Stimulated activated CD4-positive, alpha-beta T cell treated with anti-CD3 and anti-CD28 coated beads, Interleukin-2, amount 100 ng/mL, for 24 hours (primary cell): ENCODE data around the gene CIPC.

ENCODE experiments used
- DNase-seq, 2 donors: peaks; one replicate each; pipeline ENCODE4 v3.0.0-alpha.2; 2020

The CIPC gene

DNA sequence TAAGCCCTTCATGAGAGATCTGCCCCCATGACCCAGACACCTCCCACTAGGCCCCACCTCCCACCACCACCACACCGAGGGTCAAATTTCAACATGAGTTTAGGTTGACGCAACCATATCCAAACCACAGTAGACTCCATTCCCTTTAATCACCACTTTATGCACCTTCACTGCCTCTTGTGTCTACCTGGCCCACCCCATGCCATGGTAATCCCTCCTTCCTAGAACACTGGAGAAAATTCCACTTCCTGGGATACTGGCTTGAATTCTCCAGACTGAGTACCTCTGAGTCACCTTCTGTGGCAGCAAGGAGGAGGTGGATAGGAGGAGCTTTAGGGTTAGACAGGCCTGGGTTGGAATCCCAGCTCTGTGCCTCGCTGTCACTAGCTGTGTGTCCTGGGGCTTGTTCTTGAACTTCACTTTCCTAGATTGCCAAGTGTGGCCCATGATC lies 26.1 kb upstream of the CIPC start:
- no peak for DNase-seq

DNA sequence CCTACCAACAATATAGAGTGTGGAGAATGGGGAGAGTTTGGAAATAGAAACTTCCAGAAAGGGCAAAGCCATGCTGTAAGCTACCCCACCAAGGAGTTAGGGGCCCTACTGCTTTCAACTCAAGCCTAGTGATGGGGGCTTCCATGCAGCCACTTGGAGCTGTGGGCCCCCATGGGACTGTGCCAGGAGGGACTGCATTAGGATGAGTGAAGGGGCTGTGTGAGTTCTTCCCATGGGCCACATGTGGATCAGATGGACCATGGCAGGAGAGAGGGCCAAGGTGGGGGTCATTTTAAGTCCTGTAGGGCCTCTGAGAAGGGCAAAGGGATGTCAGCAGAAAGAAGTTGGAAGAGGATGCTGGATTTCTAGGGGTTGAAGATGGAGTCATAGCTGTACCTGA lies 23.1 kb upstream of the CIPC start:
- DNase-seq: no peak

GRCh38 chr14:77076113-77076631 lies 21.9 kb upstream of the CIPC start:
- DNase-seq: no peak

DNA sequence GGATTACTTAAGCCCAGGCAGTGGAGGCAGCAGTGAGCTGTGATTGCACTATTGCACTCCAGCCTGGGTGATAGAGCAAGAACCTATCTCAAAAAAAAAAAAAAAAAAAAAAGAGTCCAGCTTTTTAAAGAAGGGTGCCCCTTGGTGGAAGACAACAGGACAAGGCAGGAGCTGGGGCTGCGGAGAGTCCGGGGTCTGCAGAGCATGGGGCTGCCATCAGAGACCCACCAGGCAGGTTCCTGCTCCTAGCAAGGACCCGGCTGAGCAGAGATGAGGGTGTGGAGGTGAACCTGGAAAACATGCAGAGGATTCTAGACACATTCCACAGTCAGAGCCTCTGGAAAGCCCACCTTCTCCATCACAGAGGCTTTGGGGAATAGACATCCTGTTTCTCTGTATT lies 21.0 kb upstream of the CIPC start:
- DNase-seq: no peak

DNA sequence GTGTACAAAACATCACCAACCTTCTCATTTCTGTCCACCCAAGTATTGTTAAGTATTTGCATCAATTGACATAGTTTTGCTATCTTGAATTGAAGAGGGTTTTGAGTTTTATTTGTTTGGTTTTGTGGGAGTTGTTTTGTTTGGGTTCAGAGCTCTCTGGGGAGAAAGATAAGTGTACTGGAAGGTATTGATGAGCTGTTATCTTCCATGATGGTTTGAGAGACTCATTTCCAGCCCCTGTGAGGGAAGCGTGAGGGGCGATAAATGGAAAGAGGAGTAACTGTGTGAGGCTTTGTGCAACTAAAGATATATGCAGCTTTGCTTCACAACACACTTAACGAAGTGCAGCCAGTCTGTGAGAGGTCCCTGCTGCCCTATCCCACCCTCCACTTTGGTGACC lies 15.7 kb upstream of the CIPC start:
- DNase-seq: no peak

DNA sequence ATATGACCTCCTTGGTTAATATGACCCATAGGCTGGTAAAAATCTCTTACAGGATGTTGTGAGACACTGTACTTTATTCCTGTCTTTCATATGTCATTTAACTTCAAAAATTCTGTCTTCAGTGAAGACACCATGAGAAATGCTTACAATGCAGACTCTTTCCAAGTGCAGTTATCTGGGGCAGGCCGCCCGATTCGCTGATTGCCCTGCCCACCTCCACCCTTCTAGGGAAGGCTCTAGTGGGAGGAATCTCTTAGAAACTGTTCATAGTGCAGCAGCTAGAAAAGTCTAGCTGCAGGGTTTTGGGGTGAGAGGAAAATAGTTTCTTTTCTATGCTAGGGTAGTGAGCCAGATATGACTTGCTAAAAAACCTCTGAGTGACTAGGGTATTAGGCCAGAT lies 15.0 kb upstream of the CIPC start:
- no peak for DNase-seq

DNA sequence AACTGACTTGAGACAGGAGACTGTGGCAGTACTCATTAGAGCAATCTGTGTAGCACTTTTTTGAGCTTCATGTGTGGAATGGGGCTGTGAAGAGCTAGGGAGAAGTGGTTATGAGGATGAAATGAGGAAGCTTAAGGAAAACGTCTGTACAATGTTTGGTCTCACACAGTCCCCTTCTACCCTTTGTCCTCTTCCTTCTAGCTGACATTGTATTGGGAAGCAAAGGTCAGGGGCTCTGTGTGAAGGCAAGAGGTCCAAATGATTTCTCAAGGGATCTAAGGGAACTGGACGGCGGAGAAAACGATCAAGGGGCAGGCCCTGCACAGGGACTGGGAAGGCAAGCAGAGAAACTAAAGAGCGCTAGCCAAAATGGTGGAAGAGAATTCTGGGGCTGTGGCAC lies 13.1 kb upstream of the CIPC start:
- DNase-seq: no peak

GRCh38 chr14:77085538-77085937 lies 12.5 kb upstream of the CIPC start:
- no peak for DNase-seq

DNA sequence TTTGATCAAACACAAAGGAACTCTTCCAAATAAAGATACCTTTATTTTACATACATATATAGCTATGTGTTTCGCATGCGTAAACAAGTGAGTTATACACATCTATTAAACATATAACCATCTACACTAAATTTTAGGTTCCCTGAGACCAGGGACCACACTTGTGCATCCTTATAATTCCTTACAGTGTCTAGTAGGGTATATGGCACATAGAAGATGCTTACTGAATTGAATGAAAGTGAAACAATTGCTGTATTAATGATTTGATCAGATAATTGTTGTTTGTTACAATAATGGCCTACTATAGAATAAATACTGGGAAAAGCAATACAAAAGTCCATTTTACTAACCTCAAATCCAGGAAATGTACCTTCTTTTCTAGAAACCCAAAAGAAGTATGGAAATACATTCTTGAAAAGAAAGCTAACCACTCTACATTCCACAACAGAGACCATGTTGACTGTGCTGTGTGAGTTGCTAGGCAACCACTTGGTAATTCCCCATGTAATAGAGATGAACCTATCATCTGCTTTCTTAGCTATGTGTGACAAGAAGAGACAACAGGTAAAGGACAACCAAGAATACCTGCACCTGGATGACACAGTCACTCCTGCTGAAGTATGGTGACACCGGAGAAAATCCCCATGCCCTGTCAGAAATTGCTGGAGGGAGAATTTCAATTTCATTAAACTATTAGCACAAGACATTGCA lies 11.9 kb upstream of the CIPC start:
- DNase-seq: no peak

DNA sequence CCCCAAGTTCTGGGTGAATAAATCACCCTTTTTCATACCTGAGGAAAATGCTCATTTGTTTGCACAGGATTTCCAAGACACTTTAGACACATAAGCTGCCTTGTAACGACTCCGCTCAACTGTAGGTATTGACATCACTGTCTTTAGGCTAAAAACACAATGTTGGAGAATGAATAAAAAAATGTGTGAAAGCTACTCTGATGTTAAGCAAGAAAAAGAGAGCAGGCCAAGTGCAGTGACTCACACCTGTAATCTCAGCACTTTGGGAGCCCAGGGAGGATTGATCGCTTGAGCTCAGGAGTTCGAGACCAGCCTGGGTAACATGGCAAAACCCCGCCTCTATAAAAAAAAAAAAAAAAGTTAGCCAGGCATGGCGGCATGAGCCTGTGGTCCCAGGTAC lies 11.1 kb upstream of the CIPC start:
- DNase-seq: no peak

DNA sequence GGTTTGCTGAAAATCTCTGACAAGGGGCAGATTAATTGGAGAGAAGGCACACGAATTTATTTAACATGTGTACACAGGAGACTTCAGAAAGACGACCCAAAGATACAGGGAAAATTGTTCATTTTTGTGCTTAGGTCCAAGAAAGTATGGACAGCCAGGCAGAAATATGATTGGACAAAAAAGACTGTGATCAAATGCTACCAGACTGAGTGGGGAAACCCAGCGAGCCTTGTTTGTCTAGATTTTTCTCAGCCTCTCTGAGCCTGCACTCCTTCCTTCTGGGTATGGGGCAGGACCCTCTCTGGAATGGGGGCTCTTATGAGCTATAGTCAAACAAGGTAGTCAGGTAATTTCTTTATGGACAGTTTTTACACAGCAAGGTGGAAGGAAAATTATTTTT lies 10.4 kb upstream of the CIPC start:
- no peak for DNase-seq

- no peak for DNase-seq
Observed at GRCh38 chr14:77088219-77088618, 9.8 kb upstream of the CIPC start.

DNA sequence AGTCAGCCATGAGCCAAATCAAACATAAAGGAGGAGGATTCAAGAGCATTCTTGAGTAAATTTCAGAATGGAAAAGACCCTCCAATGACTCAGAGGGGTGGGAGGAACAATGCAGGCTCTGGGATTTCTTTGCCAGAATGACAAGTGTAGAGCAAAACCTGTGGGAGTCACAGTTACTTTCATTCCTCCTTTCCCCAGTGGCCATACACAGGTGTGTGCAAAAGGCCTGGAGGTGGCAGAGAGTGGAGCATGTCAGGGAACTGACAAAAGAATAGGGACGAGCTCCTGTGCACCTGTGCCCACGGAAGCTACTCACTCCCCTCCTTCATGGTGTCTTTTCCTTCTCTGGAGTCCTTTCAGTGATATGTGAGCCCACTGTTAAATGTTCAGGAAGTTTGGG lies 9.4 kb upstream of the CIPC start:
- DNase-seq: no peak

- DNase-seq: no peak
Observed at GRCh38 chr14:77091518-77091917, 6.5 kb upstream of the CIPC start.

GRCh38 chr14:77092676-77093075 lies 5.4 kb upstream of the CIPC start:
- DNase-seq: no peak

DNA sequence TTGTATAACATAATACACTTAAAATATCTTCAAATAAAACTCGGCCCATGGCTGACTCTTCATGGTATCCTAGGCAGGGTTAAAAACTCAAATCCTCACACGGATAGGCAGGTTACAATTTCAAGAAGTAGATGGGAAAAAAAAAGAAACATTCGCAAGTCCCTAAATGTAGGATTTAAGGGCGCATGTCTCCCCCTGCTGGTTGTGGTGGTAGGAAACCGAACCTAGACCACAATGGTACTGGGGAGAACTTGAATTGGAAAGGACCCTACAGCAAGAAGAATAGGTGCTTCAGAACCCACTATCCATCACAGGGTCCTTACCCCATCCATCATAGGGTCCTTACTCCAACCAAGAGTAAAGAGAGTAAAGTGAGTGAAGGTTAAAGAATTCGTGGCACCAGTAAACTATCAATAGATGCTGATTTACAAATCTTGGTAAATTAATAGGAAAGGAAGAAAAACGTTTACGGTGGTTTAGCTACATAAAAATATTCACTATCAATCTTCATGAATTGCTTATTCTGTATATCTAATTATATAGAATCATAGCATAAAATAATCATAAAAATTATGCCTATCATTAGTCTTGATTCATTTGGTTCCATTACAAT lies 3.3 kb upstream of the CIPC start:
- peak; percentile 84 for DNase-seq

GRCh38 chr14:77097006-77097699 lies 905 bp upstream of the CIPC start:
- no peak for DNase-seq

DNA sequence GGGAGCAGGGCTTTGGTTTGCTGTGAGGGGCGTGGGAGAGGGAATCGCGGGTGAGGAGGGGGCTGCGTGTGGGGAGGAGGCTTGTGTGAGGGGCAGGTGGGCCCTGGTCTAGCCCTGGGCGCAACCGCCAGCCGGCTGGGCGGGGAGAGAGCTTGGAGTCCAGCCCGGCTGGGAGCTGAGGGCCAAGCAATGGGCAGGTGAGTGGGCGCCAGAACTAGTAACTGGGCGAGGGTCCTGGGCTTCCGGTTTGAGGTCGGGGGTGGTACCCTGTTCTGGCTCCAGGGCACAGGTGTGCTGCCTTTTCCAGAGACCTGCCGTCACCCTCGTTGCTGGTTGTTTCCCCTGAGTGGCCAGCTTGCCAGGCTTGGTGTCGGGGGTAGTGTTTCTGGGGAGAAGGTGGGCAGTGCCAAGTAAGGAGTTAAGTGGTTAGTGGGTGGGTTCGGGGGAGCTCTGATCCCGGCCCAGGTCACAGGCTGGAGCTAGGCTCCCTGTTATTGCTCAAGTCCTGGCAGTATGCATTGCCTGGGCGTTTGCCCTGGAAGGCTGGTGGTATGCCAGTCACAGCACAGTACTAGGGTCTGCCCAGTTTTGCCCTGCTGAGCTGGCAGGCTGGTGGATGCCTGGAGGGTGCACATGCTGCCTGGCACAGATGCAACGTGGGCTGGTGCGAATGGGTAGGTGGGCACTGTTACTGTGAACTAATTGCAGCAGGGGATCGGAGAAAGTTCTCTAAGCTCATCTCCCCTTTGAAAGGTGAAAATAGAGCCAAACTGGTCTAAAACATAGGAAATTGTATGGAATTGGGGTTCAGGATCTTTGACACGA lies 683 bp downstream of the CIPC start:
- DNase-seq: peak in 1 of 2 donors; percentile 29

DNA sequence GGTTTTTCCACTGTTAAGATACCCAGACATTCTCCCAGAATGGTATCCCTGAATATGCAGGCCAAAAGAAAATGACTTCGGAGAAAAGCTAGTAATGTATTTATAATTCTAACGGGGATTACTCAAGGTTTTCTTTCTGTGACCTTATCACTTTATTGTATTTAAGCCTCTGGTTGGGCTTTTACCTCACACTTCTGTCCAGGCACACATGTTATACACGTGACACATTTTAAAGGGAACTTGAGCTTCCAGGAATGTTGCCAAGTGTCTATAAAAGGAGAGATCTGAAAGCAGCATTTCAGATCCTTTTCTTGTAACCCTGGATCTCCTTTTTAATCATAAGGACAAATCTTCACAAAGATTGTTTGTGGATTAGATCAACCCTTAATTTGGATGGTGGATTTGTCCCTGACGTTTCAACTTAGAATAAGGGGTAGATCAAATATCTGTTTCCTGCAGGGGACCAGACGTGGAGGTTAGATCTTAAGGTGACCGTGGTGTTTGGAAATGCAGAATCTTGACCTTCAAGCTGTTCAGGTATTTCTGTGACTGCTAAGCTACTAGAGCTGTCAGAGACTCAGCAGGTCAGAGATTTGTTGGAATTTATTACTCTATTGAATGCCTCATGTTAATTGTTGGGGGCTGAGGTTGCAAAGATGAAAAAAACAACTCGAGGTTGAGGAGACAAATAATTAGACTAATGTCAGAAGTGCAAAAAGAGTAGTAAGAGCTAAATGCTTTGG lies 1.5 kb downstream of the CIPC start:
- no peak for DNase-seq

GRCh38 chr14:77100961-77101360 lies 2.9 kb downstream of the CIPC start:
- no peak for DNase-seq

DNA sequence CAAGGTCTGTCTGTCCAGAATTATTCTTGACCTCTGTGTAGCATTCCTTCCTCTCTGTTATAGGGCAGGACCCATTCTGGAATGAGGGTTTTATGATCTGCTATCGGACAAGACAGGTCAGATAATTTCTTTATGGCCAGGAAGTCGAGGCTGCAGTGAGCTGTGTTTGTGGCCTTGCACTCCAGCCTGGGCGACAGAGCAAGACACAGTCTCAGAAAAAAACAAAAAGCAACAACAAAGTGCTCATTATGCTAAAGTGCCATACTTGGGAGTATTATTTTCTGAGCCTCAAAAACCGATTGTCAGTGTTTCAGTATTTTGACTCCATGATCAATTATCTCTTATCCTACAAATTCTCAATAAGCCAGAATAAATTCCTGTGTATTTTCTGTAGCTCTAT lies 4.1 kb downstream of the CIPC start:
- DNase-seq: no peak

GRCh38 chr14:77103475-77103874 lies 5.4 kb downstream of the CIPC start:
- DNase-seq: no peak
